ENCODE measurements around the gene DPYSL4. TPM values are rescaled to one million over a fixed set of nuclear protein-coding genes. Genes with fewer than 3 reads are reported as not detected.

Gene DPYSL4
- total RNA-seq, 1 donor from 2014 or later: 31.7 TPM

- intact Hi-C loops (cut with DNase I): no loop called here
- no peak for ATAC-seq (ENCODE audit: poor library complexity)
- no peak for DNase-seq
These were observed 55.5 kb downstream of the DPYSL4 start for GRCh38 chr10:132242103-132242840.

GRCh38 chr10:132243141-132243540 lies 56.4 kb downstream of the DPYSL4 start:
- DNase-seq (no peak), ATAC-seq (ENCODE audit: poor library complexity) (no peak)
- intact Hi-C loops (cut with DNase I): no loop called here

- ATAC-seq (ENCODE audit: poor library complexity): no peak
- intact Hi-C loops (cut with DNase I): no loop called here
These were observed 56.9 kb downstream of the DPYSL4 start for GRCh38 chr10:132243626-132244025.

GRCh38 chr10:132245056-132245455 lies 58.3 kb downstream of the DPYSL4 start:
- no peak for ATAC-seq (ENCODE audit: poor library complexity)
- no peak for DNase-seq
- intact Hi-C loops (cut with DNase I): no loop called here

More at GRCh38 chr10:132243626-132244025, 56.9 kb downstream of the DPYSL4 start:
- no peak for DNase-seq

- intact Hi-C loops (cut with DNase I): no loop called here
- ATAC-seq (ENCODE audit: poor library complexity): no peak
- DNase-seq: no peak
These were observed 59.5 kb downstream of the DPYSL4 start for GRCh38 chr10:132246296-132246695.

- intact Hi-C loops (cut with DNase I): no loop called here
- DNase-seq (no peak), ATAC-seq (ENCODE audit: poor library complexity) (no peak)
These were observed 61.2 kb downstream of the DPYSL4 start for GRCh38 chr10:132247943-132248342.

- peak; percentile 64 for ATAC-seq (ENCODE audit: poor library complexity)
- intact Hi-C loops (cut with DNase I): no loop called here
- DNase-seq: no peak
These were observed 61.9 kb downstream of the DPYSL4 start for GRCh38 chr10:132248455-132249225.

GRCh38 chr10:132249226-132249724 lies 62.5 kb downstream of the DPYSL4 start:
- no peak for DNase-seq
- ATAC-seq (ENCODE audit: poor library complexity): no peak

GRCh38 chr10:132249824-132250375 lies 63.2 kb downstream of the DPYSL4 start:
- DNase-seq: no peak
- ATAC-seq (ENCODE audit: poor library complexity): no peak
- intact Hi-C loops (cut with DNase I): no loop called here

More at GRCh38 chr10:132249226-132249724, 62.5 kb downstream of the DPYSL4 start:
- intact Hi-C loops (cut with DNase I): no loop called here

- ATAC-seq (ENCODE audit: poor library complexity): no peak
- intact Hi-C loops (cut with DNase I): no loop called here
- no peak for DNase-seq
These were observed 64.0 kb downstream of the DPYSL4 start for GRCh38 chr10:132250481-132251475.

- intact Hi-C loops (cut with DNase I): no loop called here
- ATAC-seq (ENCODE audit: poor library complexity) (no peak), DNase-seq (no peak)
These were observed 65.2 kb downstream of the DPYSL4 start for GRCh38 chr10:132251928-132252327.

- intact Hi-C loops (cut with DNase I): no loop called here
- no peak for ATAC-seq (ENCODE audit: poor library complexity)
- DNase-seq: no peak
These were observed 65.7 kb downstream of the DPYSL4 start for GRCh38 chr10:132252412-132252811.

- DNase-seq (no peak), ATAC-seq (ENCODE audit: poor library complexity) (no peak)
- intact Hi-C loops (cut with DNase I): no loop called here
These were observed 66.4 kb downstream of the DPYSL4 start for GRCh38 chr10:132253092-132253687.

- DNase-seq: no peak
- ATAC-seq (ENCODE audit: poor library complexity): no peak
- intact Hi-C loops (cut with DNase I): no loop called here
These were observed 68.1 kb downstream of the DPYSL4 start for GRCh38 chr10:132254841-132255240.

All from Right ventricle myocardium superior (tissue), 1 donor.